Stimulated activated CD8-positive, alpha-beta memory T cell treated with anti-CD3 and anti-CD28 coated beads, Interleukin-2, amount 100 ng/mL, for 1 hour (primary cell): ENCODE results near the gene TM9SF2.
"Not testable (repeated sequence)": the region's sequence is repeated elsewhere in the genome, so short reads cannot be mapped to it uniquely, and the experiment has no call there.

ENCODE experiments used
- DNase-seq, 2 donors: peaks; one replicate each; pipeline ENCODE4 v3.0.0-alpha.2; 2020; ENCODE audit warnings: low read depth in 2 of 2

The TM9SF2 gene

GRCh38 chr13:99536023-99536422 is 34.8 kb downstream of the TM9SF2 start:
- DNase-seq: no peak

- DNase-seq: no peak
These were observed 39.3 kb downstream of the TM9SF2 start for GRCh38 chr13:99540530-99540929.

- no peak for DNase-seq
These were observed 41.6 kb downstream of the TM9SF2 start for GRCh38 chr13:99542788-99543406.

- DNase-seq: no peak
These were observed 44.1 kb downstream of the TM9SF2 start for GRCh38 chr13:99545361-99545760.

- DNase-seq: no peak
These were observed 44.7 kb downstream of the TM9SF2 start for GRCh38 chr13:99545979-99546378.

GRCh38 chr13:99546878-99547277 is 45.6 kb downstream of the TM9SF2 start:
- no peak for DNase-seq

GRCh38 chr13:99548448-99548847 is 47.2 kb downstream of the TM9SF2 start:
- no peak for DNase-seq

GRCh38 chr13:99553033-99553432 is 51.8 kb downstream of the TM9SF2 start:
- no peak for DNase-seq

GRCh38 chr13:99555149-99555548 is 53.9 kb downstream of the TM9SF2 start:
- DNase-seq: no peak

GRCh38 chr13:99556867-99557443 is 55.7 kb downstream of the TM9SF2 start:
- DNase-seq: no peak

GRCh38 chr13:99558570-99559180 is 57.4 kb downstream of the TM9SF2 start:
- no peak for DNase-seq

- no peak for DNase-seq
These were observed 58.3 kb downstream of the TM9SF2 start for GRCh38 chr13:99559560-99559959.

- no peak for DNase-seq
These were observed 62.1 kb downstream of the TM9SF2 start for GRCh38 chr13:99563404-99563803.

GRCh38 chr13:99564386-99564785 is 63.1 kb downstream of the TM9SF2 start:
- DNase-seq: no peak

- DNase-seq: no peak
These were observed 64.3 kb downstream of the TM9SF2 start for GRCh38 chr13:99565478-99566124.

GRCh38 chr13:99566125-99567083 is 65.1 kb downstream of the TM9SF2 start:
- no peak for DNase-seq

GRCh38 chr13:99568901-99569300 is 67.6 kb downstream of the TM9SF2 start:
- not testable (repeated sequence) for DNase-seq

GRCh38 chr13:99572131-99572530 is 70.9 kb downstream of the TM9SF2 start:
- DNase-seq: no peak

- DNase-seq: no peak
These were observed 71.6 kb downstream of the TM9SF2 start for GRCh38 chr13:99572921-99573320.

GRCh38 chr13:99575376-99576120 is 74.3 kb downstream of the TM9SF2 start:
- DNase-seq: no peak
